ENCODE results near the gene TSPAN14. TPM values are rescaled to one million over a fixed set of nuclear protein-coding genes. Genes with fewer than 3 reads are reported as not detected.
"Not testable (repeated sequence)": the region's sequence is repeated elsewhere in the genome, so short reads cannot be mapped to it uniquely, and the experiment has no call there.

The TSPAN14 gene
- total and polyA plus RNA-seq, 9 donors: 15.8 to 59.5 (median 45.3) TPM

GRCh38 chr10:80540981-80541750, 87.1 kb downstream of the TSPAN14 start:
- Histone ChIP-seq H3K4me3 (ENCODE audit: low read length) (no peak overlapping the region), H3K27me3 (ENCODE audit: control insufficient read depth, insufficient read depth, low read length) (no peaks in the 10 kb centered on the region), H3K9me3 (replicated peaks; ENCODE audit: control insufficient read depth, low read depth, low read length) (no peaks in the 10 kb centered on the region), H3K4me1 (ENCODE audit: control insufficient read depth, insufficient read depth, low read length) (peaks cover 18% of the 10 kb centered on the region), H3K36me3 (ENCODE audit: control insufficient read depth, insufficient read depth, low read length) (no peaks in the 10 kb centered on the region), H3K27ac (ENCODE audit: low read length) (peak overlapping the region; percentile 78)
- DNase-seq: peak; percentile 58
- WGBS (ENCODE audit: insufficient coverage): 61% methylated on average over 9 of the region's 11 CpGs

DNA sequence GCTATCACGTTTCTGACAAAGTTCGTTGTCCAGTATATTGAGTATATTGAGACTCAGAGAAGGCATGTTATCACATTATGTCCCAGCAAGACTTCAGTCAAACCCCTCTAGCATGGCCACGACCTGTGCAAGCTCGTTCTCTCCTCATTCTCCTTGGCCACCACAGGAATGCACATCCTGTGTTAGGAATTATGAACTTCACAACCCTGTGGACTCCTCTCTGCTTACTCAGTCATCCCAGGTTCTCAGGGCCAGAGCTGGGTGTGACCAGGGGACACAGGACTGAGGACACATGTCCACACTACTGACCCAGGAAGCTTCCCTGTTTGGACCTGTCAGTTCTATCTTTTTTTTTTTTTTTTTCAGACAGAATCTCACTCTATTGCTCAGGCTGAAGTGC, 87.9 kb downstream of the TSPAN14 start:
- peaks cover 14% of the 10 kb centered on the region for H3K4me1 ChIP-seq (ENCODE audit: control insufficient read depth, insufficient read depth, low read length)
- H3K27me3 ChIP-seq (ENCODE audit: control insufficient read depth, insufficient read depth, low read length): no peaks in the 10 kb centered on the region
- DNase-seq: no peak
- H3K9me3 ChIP-seq (replicated peaks; ENCODE audit: control insufficient read depth, low read depth, low read length): no peaks in the 10 kb centered on the region
- no peaks in the 10 kb centered on the region for H3K36me3 ChIP-seq (ENCODE audit: control insufficient read depth, insufficient read depth, low read length)
- no CpG with 5 or more reads among the region's 4 CpGs for WGBS (ENCODE audit: insufficient coverage)
- H3K27ac ChIP-seq (ENCODE audit: low read length): peak overlapping the region; percentile 78
- H3K4me3 ChIP-seq (ENCODE audit: low read length): no peak overlapping the region

GRCh38 chr10:80542652-80543318, 88.7 kb downstream of the TSPAN14 start:
- Histone ChIP-seq H3K27me3 (ENCODE audit: control insufficient read depth, insufficient read depth, low read length) (no peaks in the 10 kb centered on the region), H3K27ac (ENCODE audit: low read length) (no peak overlapping the region), H3K4me3 (ENCODE audit: low read length) (no peak overlapping the region), H3K36me3 (ENCODE audit: control insufficient read depth, insufficient read depth, low read length) (no peaks in the 10 kb centered on the region), H3K9me3 (replicated peaks; ENCODE audit: control insufficient read depth, low read depth, low read length) (no peaks in the 10 kb centered on the region), H3K4me1 (ENCODE audit: control insufficient read depth, insufficient read depth, low read length) (peaks cover 10% of the 10 kb centered on the region)
- no peak for DNase-seq
- 88% methylated on average over 14 of the region's 19 CpGs for WGBS (ENCODE audit: insufficient coverage)

DNA sequence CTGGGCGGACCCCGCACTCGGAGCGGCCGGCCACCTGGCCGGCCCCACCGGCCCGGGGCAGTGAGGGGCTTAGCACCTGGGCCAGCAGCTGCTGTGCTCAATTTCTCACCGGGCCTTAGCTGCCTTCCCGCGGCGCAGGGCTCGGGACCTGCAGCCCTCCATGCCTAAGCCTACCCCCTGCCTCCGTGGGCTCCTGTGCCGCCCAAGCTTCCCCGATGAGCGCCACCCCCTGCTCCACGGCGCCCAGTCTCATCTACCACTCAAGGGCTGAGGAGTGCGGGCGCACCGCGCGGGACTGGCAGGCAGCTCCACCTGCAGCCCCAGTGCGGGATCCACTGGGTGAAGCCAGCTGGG, 89.2 kb downstream of the TSPAN14 start:
- WGBS (ENCODE audit: insufficient coverage): 96% methylated on average over 15 of the region's 25 CpGs
- not testable (repeated sequence) for H3K27ac ChIP-seq (ENCODE audit: low read length); H3K4me3 ChIP-seq (ENCODE audit: low read length); DNase-seq; H3K27me3 ChIP-seq (ENCODE audit: control insufficient read depth, insufficient read depth, low read length); H3K36me3 ChIP-seq (ENCODE audit: control insufficient read depth, insufficient read depth, low read length); H3K9me3 ChIP-seq (replicated peaks; ENCODE audit: control insufficient read depth, low read depth, low read length)
- peaks cover 10% of the 10 kb centered on the region for H3K4me1 ChIP-seq (ENCODE audit: control insufficient read depth, insufficient read depth, low read length)

DNA sequence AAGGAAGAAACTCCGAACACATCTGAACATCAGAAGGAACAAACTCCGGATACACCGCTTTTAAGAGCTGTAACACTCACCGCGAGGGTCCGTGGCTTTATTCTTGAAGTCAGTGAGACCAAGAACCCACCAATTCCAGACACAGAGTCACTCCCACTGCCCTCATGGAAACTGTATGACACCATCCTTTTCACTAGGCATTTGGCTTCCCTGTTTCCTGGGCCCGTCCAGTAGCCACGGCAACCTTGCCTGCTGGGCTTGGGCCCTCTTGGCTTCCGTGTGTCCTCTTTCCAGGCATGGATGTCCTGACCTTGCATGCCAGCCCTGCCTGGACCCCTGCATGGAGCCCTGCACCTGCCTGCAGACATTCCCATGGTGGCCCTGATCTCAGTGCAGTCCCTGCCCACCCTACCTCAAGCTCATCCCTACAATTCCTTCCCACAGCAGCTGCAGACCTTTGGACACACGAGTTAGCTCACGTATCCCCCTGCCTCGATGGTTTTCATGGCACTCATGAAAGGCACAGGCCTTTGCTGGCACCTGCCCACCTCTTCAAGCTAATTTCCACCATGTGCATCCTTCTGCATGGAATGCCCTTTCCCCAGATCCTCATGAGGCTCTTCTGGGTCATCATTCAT, 90.3 kb downstream of the TSPAN14 start:
- H3K4me3 ChIP-seq (ENCODE audit: low read length): no peak overlapping the region
- peaks cover 12% of the 10 kb centered on the region for H3K4me1 ChIP-seq (ENCODE audit: control insufficient read depth, insufficient read depth, low read length)
- DNase-seq: no peak
- no peaks in the 10 kb centered on the region for H3K9me3 ChIP-seq (replicated peaks; ENCODE audit: control insufficient read depth, low read depth, low read length)
- H3K36me3 ChIP-seq (ENCODE audit: control insufficient read depth, insufficient read depth, low read length): no peaks in the 10 kb centered on the region
- WGBS (ENCODE audit: insufficient coverage): 88% methylated on average over 11 of the region's 12 CpGs
- H3K27me3 ChIP-seq (ENCODE audit: control insufficient read depth, insufficient read depth, low read length): no peaks in the 10 kb centered on the region
- no peak overlapping the region for H3K27ac ChIP-seq (ENCODE audit: low read length)

DNA sequence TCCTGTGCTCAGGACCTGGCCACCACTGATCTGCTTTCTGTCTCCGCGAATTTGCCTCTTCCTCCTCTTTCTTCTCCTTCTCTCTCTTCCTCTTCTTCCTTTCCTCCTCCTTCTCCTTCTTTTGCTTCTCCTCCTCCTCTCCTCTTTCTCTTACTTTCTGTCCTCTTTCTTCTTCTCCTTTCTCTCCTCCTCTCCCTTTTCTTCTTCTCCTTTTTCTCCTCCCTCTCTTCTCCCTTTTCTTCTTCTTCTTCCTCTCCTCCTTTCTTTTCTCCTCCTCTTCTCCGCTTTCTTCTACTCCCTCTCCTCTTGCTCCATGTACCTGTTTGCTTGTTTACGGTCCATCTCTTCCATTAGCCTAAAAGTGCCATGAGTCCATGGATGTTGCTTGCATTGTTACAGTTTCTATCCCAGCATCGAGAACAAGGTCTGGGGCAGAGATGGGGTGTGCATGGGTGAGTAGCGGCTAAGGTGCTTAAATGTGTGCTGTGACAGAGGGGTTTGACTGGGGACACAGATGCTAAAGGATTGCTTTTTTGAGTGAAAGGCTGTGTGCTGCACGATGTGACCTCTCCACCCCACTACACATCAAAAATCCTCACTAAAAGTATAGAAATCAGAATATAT, 91.3 kb downstream of the TSPAN14 start:
- no peaks in the 10 kb centered on the region for H3K27me3 ChIP-seq (ENCODE audit: control insufficient read depth, insufficient read depth, low read length)
- DNase-seq: no peak
- peaks cover 9% of the 10 kb centered on the region for H3K4me1 ChIP-seq (ENCODE audit: control insufficient read depth, insufficient read depth, low read length)
- WGBS (ENCODE audit: insufficient coverage): 92% methylated on average over 5 of the region's 7 CpGs
- no peaks in the 10 kb centered on the region for H3K9me3 ChIP-seq (replicated peaks; ENCODE audit: control insufficient read depth, low read depth, low read length)
- H3K4me3 ChIP-seq (ENCODE audit: low read length): no peak overlapping the region
- no peaks in the 10 kb centered on the region for H3K36me3 ChIP-seq (ENCODE audit: control insufficient read depth, insufficient read depth, low read length)
- H3K27ac ChIP-seq (ENCODE audit: low read length): no peak overlapping the region

DNA sequence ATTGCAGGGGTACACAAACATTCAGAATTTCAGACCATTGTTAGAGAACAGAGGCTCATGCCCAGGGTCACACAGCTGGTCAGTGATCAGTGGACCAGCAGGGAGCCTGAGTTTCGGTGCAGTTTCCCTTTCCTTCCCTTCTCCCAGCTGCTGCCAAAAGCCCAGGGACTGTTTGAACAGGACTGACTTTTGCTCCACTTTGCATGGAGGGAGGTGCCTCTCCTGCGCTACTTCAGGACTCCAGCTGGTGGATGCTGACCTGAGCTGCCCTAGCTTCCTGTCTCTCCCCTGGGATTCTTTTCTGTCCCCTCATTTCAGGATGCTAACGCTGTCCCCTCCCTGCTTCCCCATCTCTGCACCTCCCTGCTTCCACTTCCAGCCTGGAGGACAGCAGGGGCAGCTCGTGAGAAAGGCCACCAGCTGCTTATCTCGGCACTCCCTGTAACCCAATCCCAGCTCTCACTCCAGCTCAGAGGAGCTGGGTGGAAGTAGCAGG, 98.1 kb downstream of the TSPAN14 start:
- DNase-seq: peak; percentile 47
- WGBS (ENCODE audit: insufficient coverage): 11% methylated on average over 2 of the region's 5 CpGs
- H3K9me3 ChIP-seq (replicated peaks; ENCODE audit: control insufficient read depth, low read depth, low read length): no peaks in the 10 kb centered on the region
- peaks cover 6% of the 10 kb centered on the region for H3K4me1 ChIP-seq (ENCODE audit: control insufficient read depth, insufficient read depth, low read length)
- H3K4me3 ChIP-seq (ENCODE audit: low read length): no peak overlapping the region
- peak overlapping the region; percentile 3 for H3K27ac ChIP-seq (ENCODE audit: low read length)
- H3K27me3 ChIP-seq (ENCODE audit: control insufficient read depth, insufficient read depth, low read length): no peaks in the 10 kb centered on the region
- H3K36me3 ChIP-seq (ENCODE audit: control insufficient read depth, insufficient read depth, low read length): no peaks in the 10 kb centered on the region

DNA sequence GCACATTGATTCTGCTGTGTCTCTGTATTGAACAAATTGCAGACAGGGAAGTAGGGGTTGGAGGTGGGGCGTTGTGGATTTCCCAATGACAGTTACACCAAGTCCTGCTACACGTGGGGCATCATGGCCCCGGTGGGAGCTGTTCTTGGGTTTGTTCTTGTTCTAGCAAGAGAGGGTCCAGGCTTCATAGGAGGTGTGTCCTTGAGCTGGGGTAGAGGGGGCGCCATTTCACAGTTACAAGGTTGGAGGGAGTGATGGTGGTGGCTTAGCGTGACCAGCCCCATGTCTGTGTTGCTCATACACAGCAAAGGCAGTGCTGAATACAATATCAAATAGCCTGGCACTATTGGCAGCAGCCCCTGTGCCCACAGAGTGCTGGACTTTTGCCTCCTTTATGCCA, 99.3 kb downstream of the TSPAN14 start:
- no peak overlapping the region for H3K27ac ChIP-seq (ENCODE audit: low read length)
- H3K27me3 ChIP-seq (ENCODE audit: control insufficient read depth, insufficient read depth, low read length): no peaks in the 10 kb centered on the region
- H3K4me1 ChIP-seq (ENCODE audit: control insufficient read depth, insufficient read depth, low read length): peaks cover 6% of the 10 kb centered on the region
- no peaks in the 10 kb centered on the region for H3K36me3 ChIP-seq (ENCODE audit: control insufficient read depth, insufficient read depth, low read length)
- H3K4me3 ChIP-seq (ENCODE audit: low read length): no peak overlapping the region
- no peaks in the 10 kb centered on the region for H3K9me3 ChIP-seq (replicated peaks; ENCODE audit: control insufficient read depth, low read depth, low read length)
- 60% methylated on average over 1 of the region's 5 CpGs for WGBS (ENCODE audit: insufficient coverage)
- DNase-seq: no peak

- Histone ChIP-seq H3K4me3 (ENCODE audit: low read length) (no peak overlapping the region), H3K9me3 (replicated peaks; ENCODE audit: control insufficient read depth, low read depth, low read length) (no peaks in the 10 kb centered on the region), H3K4me1 (ENCODE audit: control insufficient read depth, insufficient read depth, low read length) (peaks cover 6% of the 10 kb centered on the region), H3K27me3 (ENCODE audit: control insufficient read depth, insufficient read depth, low read length) (no peaks in the 10 kb centered on the region), H3K27ac (ENCODE audit: low read length) (no peak overlapping the region), H3K36me3 (ENCODE audit: control insufficient read depth, insufficient read depth, low read length) (no peaks in the 10 kb centered on the region)
- no peak for DNase-seq
- 94% methylated on average over 3 of the region's 5 CpGs for WGBS (ENCODE audit: insufficient coverage)
Measured at GRCh38 chr10:80554050-80554449, 99.9 kb downstream of the TSPAN14 start.

DNA sequence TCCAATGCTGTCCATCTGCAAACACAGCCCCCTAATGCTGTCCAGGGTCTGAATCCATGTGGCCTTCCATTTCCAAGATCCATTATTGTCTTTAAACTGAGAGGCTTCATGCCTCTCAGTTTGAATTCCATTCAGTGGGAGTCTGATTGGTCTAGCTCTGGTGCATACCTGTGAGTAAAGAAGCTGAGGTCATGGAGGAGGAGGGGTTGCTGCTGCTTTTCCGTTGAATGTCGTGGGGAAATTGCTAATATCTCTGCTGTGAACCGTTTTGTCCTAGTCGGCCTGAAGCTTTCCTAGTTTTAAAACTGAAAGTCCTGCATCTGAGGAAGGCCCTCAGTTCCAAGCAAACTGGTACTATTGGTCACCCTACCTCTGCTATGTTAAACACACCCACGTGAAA, 101.3 kb downstream of the TSPAN14 start:
- Histone ChIP-seq H3K36me3 (ENCODE audit: control insufficient read depth, insufficient read depth, low read length) (no peaks in the 10 kb centered on the region), H3K4me1 (ENCODE audit: control insufficient read depth, insufficient read depth, low read length) (peaks cover 4% of the 10 kb centered on the region), H3K9me3 (replicated peaks; ENCODE audit: control insufficient read depth, low read depth, low read length) (no peaks in the 10 kb centered on the region), H3K27ac (ENCODE audit: low read length) (no peak overlapping the region), H3K4me3 (ENCODE audit: low read length) (no peak overlapping the region), H3K27me3 (ENCODE audit: control insufficient read depth, insufficient read depth, low read length) (no peaks in the 10 kb centered on the region)
- WGBS (ENCODE audit: insufficient coverage): 48% methylated on average over 3 of the region's 5 CpGs
- no peak for DNase-seq

Measured in muscle of leg (tissue), 11 donors.